ENCODE data around the gene SETD4. TPM values are rescaled to one million over a fixed set of nuclear protein-coding genes. Genes with fewer than 3 reads are reported as not detected.

The SETD4 gene
- total RNA-seq, 1 donor from 2014 or later: 21.4 TPM

DNA sequence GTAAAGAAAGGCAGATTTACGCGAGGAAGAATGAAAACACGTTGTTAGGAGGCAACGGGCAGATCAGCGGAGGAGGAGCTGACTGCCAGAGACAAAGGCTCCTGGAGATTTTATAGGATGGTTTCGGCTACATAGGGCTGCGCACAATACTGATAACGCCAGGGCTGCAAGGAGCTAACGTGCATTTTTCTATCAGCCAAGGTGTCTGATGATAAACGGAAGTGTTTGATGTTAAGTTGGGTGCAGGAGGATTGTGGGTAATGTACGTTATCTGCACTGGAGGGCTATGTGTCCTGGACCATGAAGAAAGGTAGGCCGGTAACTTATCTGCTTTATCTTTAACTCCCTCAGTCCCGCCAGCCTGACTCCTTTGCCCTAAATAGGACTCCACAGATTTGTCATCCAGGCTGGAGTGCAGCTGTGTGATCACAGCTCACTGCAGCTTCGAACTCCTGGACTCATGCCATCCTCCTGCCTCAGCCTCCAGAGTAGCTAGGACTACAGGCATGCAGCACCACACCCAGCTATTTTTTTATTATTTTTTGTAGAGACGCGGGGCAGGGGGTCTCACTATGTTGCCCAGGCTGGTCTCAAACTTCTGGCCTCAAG, 29.6 kb downstream of the SETD4 start:
- Mint-ChIP-seq H3K4me3 (ENCODE audit: low read depth) (no peak overlapping the region), H3K4me1 (ENCODE audit: low read depth) (peaks cover 5% of the 10 kb centered on the region), H3K27ac (no peak overlapping the region), H3K9me3 (no peaks in the 10 kb centered on the region), H3K36me3 (ENCODE audit: low read depth) (peaks cover 9% of the 10 kb centered on the region), H3K27me3 (ENCODE audit: low read depth) (no peaks in the 10 kb centered on the region)
- intact Hi-C loops (cut with micrococcal nuclease): no loop called here
- no peak for DNase-seq (ENCODE audit: low spot score)

DNA sequence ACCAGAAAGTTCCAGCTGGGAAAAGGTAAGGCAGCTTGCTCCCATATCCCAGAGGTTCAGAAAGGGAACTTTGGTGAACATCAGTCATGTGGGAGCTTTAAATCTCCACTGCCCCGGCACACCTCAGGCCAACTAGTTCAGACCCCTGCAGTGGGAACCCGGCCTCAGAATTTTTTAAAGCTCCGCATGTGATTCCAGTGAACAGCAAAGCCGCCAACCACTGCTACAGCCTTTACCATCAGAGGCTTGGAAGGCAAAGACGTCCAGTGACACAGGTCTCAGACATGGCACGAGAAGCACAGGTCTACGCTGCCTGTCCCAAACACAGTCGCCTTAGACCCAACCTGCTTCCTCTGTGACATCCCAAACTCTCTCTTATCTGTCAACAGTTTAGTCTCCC, 31.0 kb downstream of the SETD4 start:
- Mint-ChIP-seq H3K27ac (no peak overlapping the region), H3K4me1 (ENCODE audit: low read depth) (peaks cover 5% of the 10 kb centered on the region), H3K27me3 (ENCODE audit: low read depth) (no peaks in the 10 kb centered on the region), H3K9me3 (no peaks in the 10 kb centered on the region), H3K4me3 (ENCODE audit: low read depth) (no peak overlapping the region), H3K36me3 (ENCODE audit: low read depth) (no peaks in the 10 kb centered on the region)
- intact Hi-C loops (cut with micrococcal nuclease): loop anchor here (5.0 kb wide), 1 partner anchor 1337 kb away; no protein-coding TSS in a partner anchor
- no peak for DNase-seq (ENCODE audit: low spot score)

DNA sequence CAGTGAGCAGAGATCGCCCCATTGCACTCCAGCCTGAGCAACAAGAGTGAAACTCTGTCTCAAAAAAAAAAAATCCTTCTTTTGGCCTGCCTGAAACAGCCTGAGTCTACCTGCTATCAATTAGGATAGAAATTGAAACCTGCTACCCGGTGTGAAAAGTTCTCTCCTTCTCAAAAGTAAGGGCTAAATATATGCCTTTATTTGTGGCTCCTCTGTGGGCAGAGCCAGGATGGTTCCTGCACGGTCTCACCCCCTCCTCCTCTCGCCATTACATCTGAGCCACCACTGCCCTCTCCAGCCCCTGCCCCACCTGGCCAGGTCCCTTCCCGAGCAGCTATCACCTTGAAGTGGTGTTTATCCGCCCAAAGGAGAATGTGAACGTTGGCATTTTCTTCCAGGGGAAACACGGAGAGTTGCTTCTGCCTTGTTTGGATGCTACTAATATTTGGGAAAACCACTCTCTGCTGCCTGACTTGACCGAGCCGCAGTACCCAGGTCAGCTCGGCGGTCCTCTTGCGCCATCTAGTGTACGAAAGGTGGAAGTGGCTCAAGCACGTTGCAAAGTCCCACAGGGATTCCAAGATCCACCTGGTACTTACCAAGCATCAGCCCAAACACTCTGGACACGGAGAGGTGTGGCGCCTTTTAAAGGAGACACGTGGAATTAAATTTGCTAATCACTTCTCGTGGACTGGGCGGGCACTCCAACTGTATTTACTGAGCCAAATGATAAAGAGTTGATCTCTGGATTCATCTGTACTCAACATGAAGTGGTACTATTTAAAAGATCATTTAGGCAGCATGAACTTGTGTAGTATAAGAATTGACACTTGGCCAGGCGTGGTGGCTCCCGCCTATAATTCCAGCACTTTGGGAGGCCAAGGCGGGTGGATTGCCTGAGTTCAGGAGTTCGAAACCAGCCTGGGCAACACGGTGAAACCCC, 31.9 kb downstream of the SETD4 start:
- intact Hi-C loops (cut with micrococcal nuclease): loop anchor here (5.0 kb wide), 1 partner anchor 1336 kb away; no protein-coding TSS in a partner anchor
- H3K4me3 Mint-ChIP-seq (ENCODE audit: low read depth): no peak overlapping the region

DNA sequence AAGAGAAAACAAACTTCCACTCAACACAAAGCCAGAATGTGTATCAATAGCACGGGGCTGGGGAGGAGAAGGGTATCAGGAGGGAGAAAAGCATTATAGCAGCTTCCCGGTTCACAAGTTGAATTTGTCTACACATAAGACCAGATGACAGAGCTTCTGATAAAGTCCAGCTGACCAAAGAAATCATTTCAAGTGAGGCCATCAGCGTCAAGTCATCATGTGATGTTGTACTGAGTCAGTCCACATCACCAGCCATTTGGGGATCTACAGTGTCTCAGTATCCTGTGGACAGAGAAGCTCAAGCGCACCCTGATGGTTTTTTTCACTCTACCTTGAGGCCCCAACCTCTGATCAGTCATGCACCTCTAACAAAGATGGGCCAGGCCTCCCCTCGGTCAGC, 33.0 kb downstream of the SETD4 start:
- DNase-seq (ENCODE audit: low spot score): no peak
- H3K36me3 Mint-ChIP-seq (ENCODE audit: low read depth): no peaks in the 10 kb centered on the region
- no peak overlapping the region for H3K27ac Mint-ChIP-seq
- peaks cover 5% of the 10 kb centered on the region for H3K4me1 Mint-ChIP-seq (ENCODE audit: low read depth)
- intact Hi-C loops (cut with micrococcal nuclease): loop anchor here (5.0 kb wide), 1 partner anchor 1335 kb away; no protein-coding TSS in a partner anchor
- H3K9me3 Mint-ChIP-seq: no peaks in the 10 kb centered on the region
- no peak overlapping the region for H3K4me3 Mint-ChIP-seq (ENCODE audit: low read depth)
- H3K27me3 Mint-ChIP-seq (ENCODE audit: low read depth): no peaks in the 10 kb centered on the region

More for the DNA sequence above, 31.9 kb downstream of the SETD4 start:
- DNase-seq (ENCODE audit: low spot score): peak; percentile 53
- no peak overlapping the region for H3K27ac Mint-ChIP-seq
- H3K4me1 Mint-ChIP-seq (ENCODE audit: low read depth): peaks cover 5% of the 10 kb centered on the region
- H3K27me3 Mint-ChIP-seq (ENCODE audit: low read depth): no peaks in the 10 kb centered on the region
- H3K9me3 Mint-ChIP-seq: no peaks in the 10 kb centered on the region
- H3K36me3 Mint-ChIP-seq (ENCODE audit: low read depth): no peaks in the 10 kb centered on the region

DNA sequence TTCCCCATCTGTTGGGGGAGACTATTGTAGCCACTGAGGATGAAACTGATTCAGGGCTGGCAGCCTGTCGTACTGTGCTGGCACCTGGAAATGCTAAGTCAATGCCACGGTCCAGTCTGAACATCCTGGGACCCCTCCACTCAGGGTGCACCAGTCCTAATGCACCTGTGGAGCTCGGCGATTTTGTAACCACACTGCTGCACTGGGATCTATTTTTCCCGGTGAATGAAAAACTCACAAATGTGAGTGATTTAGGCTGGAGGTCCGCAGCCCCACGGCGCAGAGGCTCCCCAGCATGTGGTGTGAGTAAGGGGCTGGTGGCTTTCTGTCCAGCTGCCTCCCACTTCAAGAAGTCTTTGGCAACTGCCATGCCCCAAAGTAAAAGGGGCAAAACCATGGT, 35.5 kb downstream of the SETD4 start:
- Mint-ChIP-seq H3K4me3 (ENCODE audit: low read depth) (no peak overlapping the region), H3K9me3 (no peaks in the 10 kb centered on the region), H3K27ac (no peak overlapping the region), H3K36me3 (ENCODE audit: low read depth) (no peaks in the 10 kb centered on the region), H3K4me1 (ENCODE audit: low read depth) (peaks cover 5% of the 10 kb centered on the region), H3K27me3 (ENCODE audit: low read depth) (no peaks in the 10 kb centered on the region)
- intact Hi-C loops (cut with micrococcal nuclease): loop anchor here (5.0 kb wide), 1 partner anchor 1332 kb away; no protein-coding TSS in a partner anchor
- DNase-seq (ENCODE audit: low spot score): no peak

DNA sequence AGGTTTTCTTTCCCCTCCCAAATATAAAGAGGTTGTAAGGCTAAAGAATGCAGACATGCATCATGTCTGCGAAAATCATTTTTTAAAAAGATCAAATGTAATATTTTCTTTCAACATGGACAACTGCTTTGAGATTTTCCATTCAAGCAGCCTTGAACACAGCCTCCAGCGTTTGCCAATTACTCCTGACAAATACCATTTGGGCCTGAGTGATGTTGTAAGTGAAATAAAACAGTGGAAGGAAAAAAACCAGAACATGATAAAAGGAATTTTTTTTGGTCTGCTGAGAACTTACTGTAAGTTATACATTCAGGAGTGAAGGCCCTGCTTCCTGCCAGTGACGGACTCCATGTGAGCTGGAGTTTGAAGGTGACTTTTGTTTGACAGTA, 37.2 kb downstream of the SETD4 start:
- Mint-ChIP-seq H3K27me3 (ENCODE audit: low read depth) (no peaks in the 10 kb centered on the region), H3K4me3 (ENCODE audit: low read depth) (no peak overlapping the region), H3K4me1 (ENCODE audit: low read depth) (no peaks in the 10 kb centered on the region), H3K36me3 (ENCODE audit: low read depth) (no peaks in the 10 kb centered on the region), H3K9me3 (no peaks in the 10 kb centered on the region), H3K27ac (no peak overlapping the region)
- intact Hi-C loops (cut with micrococcal nuclease): no loop called here
- DNase-seq (ENCODE audit: low spot score): no peak

DNA sequence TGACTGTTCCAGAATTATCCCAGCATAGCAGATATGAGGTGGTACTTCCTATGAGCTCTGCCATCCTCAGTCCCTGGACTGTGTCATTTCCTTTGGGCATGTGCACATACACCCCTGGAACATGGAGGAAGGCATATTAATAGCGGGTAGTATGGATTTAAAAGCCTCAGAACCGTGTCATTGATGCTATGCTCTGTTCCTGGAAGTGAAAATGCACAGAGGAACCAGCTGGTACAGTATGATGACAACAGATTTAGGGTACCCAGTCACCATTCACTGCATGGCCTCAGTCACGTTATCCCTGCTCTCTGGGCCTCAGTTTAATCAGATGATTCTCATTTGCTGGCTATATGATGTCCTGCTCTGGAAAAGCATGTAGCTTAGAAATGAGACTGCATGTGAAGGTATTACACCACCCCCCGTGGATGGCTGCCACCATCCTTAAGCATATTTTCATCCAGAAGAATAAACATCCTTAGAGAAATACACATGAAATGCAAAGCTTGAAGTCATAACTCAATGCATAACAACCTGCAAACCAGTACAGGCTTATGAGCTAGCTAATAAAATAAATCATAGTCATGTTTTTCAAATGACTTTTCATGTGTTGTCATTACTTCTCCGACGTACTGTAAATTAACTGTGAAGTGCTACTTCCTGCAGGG, 37.8 kb downstream of the SETD4 start:
- intact Hi-C loops (cut with micrococcal nuclease): no loop called here
- no peaks in the 10 kb centered on the region for H3K9me3 Mint-ChIP-seq
- H3K4me1 Mint-ChIP-seq (ENCODE audit: low read depth): no peaks in the 10 kb centered on the region
- peaks cover 2% of the 10 kb centered on the region for H3K27me3 Mint-ChIP-seq (ENCODE audit: low read depth)
- no peak for DNase-seq (ENCODE audit: low spot score)
- no peak overlapping the region for H3K27ac Mint-ChIP-seq
- no peaks in the 10 kb centered on the region for H3K36me3 Mint-ChIP-seq (ENCODE audit: low read depth)
- H3K4me3 Mint-ChIP-seq (ENCODE audit: low read depth): no peak overlapping the region

DNA sequence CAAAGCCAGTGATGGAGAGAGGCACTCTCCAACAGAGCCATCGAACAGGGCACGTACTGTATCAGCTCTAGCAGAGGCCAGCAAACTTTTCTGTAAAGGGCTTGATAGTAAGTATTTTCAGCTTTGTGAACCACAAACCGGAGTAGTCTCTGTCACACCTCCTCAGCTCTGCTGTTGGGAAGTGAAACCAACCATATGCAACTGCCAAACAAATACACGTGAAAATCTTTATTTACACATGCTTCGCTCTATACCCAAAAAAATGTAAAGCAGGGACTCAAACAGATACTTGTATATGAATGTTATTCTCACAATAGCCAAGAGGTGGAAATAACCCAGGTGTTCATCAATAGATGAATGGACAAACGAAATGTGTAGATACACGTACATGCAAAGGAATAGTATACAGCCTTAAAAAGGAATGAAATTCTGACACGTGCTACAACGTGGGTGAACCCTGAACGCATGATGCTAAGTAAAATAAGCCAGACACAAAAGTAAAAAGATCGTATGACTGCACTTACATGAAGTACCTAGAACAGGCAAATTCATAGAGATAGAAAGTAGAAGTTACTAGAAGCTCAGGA, 39.0 kb downstream of the SETD4 start:
- Mint-ChIP-seq H3K36me3 (ENCODE audit: low read depth) (no peaks in the 10 kb centered on the region), H3K4me1 (ENCODE audit: low read depth) (no peaks in the 10 kb centered on the region), H3K4me3 (ENCODE audit: low read depth) (no peak overlapping the region), H3K27ac (no peak overlapping the region), H3K9me3 (no peaks in the 10 kb centered on the region), H3K27me3 (ENCODE audit: low read depth) (peaks cover 2% of the 10 kb centered on the region)
- intact Hi-C loops (cut with micrococcal nuclease): no loop called here
- DNase-seq (ENCODE audit: low spot score): no peak

DNA sequence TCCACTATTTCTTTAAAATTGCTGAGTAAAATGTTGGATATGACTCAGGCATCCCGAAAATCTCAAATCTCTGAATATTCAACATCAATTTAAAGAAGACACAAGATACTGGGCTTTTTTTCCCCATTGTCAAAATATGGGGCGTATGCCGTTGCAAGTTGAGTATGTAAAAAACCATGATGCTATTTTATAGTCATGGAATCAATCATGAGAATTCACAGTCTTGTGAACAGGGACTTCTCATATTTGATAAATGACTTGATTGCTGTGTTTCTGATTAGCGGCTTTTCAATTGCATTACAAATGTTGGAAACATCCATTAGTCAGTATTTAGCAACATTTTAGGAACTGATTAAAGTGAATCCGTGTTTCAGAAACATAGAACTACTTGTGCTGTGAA, 45.3 kb downstream of the SETD4 start:
- Mint-ChIP-seq H3K4me3 (ENCODE audit: low read depth) (no peak overlapping the region), H3K9me3 (no peaks in the 10 kb centered on the region), H3K27ac (no peak overlapping the region), H3K27me3 (ENCODE audit: low read depth) (peaks cover 16% of the 10 kb centered on the region), H3K4me1 (ENCODE audit: low read depth) (no peaks in the 10 kb centered on the region), H3K36me3 (ENCODE audit: low read depth) (no peaks in the 10 kb centered on the region)
- no peak for DNase-seq (ENCODE audit: low spot score)
- intact Hi-C loops (cut with micrococcal nuclease): no loop called here

DNA sequence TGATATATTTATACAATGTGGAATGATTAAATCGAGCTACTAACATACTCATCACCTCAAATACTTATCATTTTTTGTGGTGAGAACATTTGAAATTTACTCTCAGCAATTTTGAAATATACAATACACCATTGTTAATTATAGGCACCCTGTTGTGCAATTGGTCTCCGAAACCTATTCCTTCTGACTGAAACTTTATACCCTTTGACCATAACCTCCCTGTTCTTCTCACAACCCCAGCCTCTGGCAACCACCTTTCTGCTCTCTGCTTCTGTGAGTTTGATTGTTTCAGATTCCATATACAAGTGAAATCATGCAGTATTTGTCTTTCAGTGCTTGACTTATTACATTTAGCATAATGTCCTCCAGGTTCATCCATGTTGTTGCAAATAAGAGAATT, 49.5 kb downstream of the SETD4 start:
- Mint-ChIP-seq H3K27ac (no peak overlapping the region), H3K27me3 (ENCODE audit: low read depth) (peaks cover 25% of the 10 kb centered on the region), H3K36me3 (ENCODE audit: low read depth) (no peaks in the 10 kb centered on the region), H3K9me3 (no peaks in the 10 kb centered on the region), H3K4me1 (ENCODE audit: low read depth) (no peaks in the 10 kb centered on the region), H3K4me3 (ENCODE audit: low read depth) (no peak overlapping the region)
- DNase-seq (ENCODE audit: low spot score): no peak
- intact Hi-C loops (cut with micrococcal nuclease): no loop called here

DNA sequence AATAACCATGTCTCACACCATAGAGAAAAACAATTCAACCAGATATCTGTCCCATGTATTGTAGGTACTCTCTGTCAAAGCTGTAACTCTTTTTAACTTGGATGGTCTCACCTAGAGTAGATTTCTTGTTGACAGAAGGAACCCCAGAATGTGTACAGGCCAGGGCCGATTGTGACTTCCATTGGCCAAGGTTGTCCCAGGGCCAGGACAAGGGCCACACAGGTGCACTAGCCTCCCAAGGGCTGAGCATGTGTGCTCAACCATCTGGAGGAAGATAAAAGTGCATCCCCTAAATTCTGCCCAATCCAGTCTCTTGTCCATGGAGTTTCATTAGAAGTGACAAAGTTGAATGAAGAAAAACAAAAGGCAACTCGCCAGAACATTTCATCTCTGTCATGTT, 51.8 kb downstream of the SETD4 start:
- H3K36me3 Mint-ChIP-seq (ENCODE audit: low read depth): no peaks in the 10 kb centered on the region
- H3K4me3 Mint-ChIP-seq (ENCODE audit: low read depth): no peak overlapping the region
- no peaks in the 10 kb centered on the region for H3K4me1 Mint-ChIP-seq (ENCODE audit: low read depth)
- H3K27me3 Mint-ChIP-seq (ENCODE audit: low read depth): peaks cover 25% of the 10 kb centered on the region
- H3K27ac Mint-ChIP-seq: no peak overlapping the region
- intact Hi-C loops (cut with micrococcal nuclease): no loop called here
- DNase-seq (ENCODE audit: low spot score): no peak
- H3K9me3 Mint-ChIP-seq: no peaks in the 10 kb centered on the region

DNA sequence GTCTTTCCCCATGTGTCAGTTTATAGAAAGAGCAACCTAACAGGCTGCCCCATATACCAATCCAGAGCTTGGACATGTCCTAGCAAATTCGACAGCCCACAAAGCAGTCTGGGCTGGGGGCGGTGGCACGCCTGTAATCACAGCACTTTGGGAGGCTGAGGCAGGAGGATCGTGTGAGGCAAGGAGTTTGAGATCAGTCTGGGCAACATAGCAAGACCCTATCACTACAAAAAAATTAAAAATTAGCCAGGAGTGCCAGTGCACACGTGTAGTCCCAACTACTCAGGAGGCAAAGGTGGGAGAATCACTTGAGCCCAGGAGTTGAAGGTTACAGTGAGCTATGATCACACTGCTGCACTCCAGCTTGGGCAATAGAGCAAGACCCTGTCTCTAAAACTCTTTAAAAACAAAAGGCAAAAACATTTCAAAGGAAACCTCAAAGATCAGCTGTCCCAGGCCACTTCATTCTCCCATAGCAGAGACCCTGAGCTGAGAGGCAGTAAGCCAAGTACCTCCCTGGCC, 54.4 kb downstream of the SETD4 start:
- H3K36me3 Mint-ChIP-seq (ENCODE audit: low read depth): no peaks in the 10 kb centered on the region
- H3K9me3 Mint-ChIP-seq: no peaks in the 10 kb centered on the region
- H3K4me3 Mint-ChIP-seq (ENCODE audit: low read depth): no peak overlapping the region
- DNase-seq (ENCODE audit: low spot score): no peak
- H3K4me1 Mint-ChIP-seq (ENCODE audit: low read depth): no peaks in the 10 kb centered on the region
- peaks cover 15% of the 10 kb centered on the region for H3K27me3 Mint-ChIP-seq (ENCODE audit: low read depth)
- intact Hi-C loops (cut with micrococcal nuclease): no loop called here
- no peak overlapping the region for H3K27ac Mint-ChIP-seq
